Measurements from ENCODE around the gene DDIT4L.

DNA sequence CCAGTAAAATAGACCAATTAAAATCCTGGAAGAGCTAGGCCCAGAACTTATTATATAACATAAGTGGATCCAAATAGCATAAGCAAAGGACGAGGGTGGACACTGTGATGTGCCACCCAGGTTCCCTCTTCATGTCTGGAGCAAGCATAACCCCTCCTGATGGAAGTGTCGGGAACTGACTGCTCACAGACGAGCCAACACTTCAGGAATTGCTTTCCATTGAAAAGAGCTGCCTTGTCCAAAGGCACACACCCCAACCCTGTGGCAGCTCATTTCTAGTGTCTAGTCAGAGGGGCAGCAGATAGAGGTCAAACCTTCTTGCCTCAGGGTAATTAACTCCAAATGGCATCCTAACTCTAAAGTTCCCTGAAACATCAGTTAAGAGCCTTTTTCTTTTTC is 15.3 kb downstream of the DDIT4L start:
- TF ChIP-seq, protein P1, sequence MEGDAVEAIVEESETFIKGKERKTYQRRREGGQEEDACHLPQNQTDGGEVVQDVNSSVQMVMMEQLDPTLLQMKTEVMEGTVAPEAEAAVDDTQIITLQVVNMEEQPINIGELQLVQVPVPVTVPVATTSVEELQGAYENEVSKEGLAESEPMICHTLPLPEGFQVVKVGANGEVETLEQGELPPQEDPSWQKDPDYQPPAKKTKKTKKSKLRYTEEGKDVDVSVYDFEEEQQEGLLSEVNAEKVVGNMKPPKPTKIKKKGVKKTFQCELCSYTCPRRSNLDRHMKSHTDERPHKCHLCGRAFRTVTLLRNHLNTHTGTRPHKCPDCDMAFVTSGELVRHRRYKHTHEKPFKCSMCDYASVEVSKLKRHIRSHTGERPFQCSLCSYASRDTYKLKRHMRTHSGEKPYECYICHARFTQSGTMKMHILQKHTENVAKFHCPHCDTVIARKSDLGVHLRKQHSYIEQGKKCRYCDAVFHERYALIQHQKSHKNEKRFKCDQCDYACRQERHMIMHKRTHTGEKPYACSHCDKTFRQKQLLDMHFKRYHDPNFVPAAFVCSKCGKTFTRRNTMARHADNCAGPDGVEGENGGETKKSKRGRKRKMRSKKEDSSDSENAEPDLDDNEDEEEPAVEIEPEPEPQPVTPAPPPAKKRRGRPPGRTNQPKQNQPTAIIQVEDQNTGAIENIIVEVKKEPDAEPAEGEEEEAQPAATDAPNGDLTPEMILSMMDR (IDR thresholded peaks at IDR 0.05), result no peak
- no peak for TF ChIP-seq POLR2A (IDR thresholded peaks at IDR 0.05)

Measured in Peyer's patch (tissue), 4 donors.